HG03103 (cell line): ENCODE results near the gene GMEB1.
"Not testable (repeated sequence)": the region's sequence is repeated elsewhere in the genome, so short reads cannot be mapped to it uniquely, and the experiment has no call there.

Experiments
- ATAC-seq: cut with Tn5 transposase; IDR thresholded peaks from one replicate; pipeline ENCODE4 v1.9.1; 2021; ENCODE audit warnings: low read depth; ENCODE audit not compliant: unreplicated experiment

The GMEB1 gene

DNA sequence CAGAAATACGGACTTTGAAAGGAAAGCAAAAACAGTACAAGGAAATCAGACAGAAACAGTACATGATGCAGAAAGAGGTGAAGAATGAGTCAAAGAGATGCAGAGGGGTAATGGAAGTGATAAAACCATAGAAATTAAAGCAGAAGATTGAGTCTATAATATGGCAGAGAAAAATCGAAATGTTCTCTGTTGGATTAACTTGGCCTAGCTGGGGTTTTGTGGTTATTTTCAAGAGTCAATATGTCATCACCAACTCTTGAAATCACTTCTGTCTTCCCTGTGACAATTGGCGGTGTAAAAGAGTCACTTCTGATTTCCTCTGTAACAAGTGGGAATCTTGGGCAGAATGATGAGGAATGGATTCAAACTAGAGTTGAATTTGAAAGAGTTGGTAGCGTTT lies 75.6 kb downstream of the GMEB1 start:
- no peak for ATAC-seq

DNA sequence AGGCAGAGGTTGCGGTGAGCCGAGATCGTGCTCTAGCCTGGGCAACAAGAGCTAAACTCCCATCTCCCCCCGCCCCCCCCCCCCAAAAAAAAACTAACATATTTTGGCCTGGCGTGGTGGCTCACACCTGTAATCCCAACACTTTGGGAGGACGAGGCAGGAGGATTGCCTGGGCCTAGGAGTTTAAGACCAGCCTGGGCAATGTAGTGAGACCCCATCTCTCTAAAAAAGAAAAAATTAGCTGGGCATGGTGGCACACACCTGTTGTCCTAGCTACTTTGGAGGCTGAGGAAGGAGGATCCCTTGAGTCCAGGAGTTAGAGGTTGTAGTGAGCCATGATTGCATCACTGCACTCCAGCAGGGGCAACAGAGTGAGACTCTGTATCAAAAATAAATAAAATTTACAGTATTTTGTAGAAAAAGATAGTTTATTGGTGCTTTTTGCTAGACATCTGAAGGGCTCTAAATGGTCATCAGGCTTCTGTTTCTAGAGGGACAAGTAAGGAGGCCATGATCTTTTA lies 77.1 kb downstream of the GMEB1 start:
- ATAC-seq: no peak

DNA sequence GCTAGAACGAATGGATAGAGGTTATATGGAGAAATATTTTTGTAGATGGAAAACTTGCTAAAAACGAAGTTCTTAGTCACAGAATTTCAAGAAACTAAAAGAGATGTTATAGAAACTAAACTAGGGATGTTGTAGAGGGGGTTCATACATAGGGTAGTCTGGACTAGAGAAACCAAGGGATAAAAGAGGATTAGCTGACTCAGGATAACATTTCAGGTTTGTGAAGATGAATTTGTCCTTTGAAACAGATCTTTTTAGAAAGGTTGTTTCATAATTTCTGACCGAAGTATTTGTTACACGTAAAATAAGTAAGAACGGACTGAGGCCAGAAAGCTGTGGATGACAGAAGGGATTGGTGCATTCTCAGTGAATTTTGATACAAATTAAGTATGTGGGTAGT lies 81.7 kb downstream of the GMEB1 start:
- no peak for ATAC-seq

DNA sequence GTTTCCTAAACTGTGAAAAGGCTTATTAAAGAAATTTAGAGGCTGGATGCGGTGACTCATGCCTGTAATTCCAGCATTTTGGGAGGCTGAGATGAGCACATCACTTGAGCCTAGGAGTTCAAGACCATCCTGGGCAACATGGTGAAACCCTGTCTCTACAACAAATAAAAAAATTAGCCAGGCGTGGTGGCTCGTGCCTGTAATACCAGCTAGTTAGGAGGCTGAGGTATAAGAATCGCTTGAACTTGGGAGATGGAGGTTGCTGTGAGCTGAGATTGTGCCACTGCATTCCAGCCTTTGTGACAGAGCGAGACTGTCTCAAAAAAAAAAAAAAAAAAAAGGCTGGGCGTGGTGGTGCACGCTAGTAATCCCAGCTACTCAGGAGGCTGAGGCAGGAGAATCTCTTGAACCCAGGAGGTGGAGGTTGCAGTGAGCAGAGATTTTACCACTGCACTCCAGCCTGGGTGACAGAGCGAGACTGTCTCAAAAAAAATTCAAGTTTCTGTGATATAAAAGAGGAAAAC lies 82.2 kb downstream of the GMEB1 start:
- not testable (repeated sequence) for ATAC-seq

DNA sequence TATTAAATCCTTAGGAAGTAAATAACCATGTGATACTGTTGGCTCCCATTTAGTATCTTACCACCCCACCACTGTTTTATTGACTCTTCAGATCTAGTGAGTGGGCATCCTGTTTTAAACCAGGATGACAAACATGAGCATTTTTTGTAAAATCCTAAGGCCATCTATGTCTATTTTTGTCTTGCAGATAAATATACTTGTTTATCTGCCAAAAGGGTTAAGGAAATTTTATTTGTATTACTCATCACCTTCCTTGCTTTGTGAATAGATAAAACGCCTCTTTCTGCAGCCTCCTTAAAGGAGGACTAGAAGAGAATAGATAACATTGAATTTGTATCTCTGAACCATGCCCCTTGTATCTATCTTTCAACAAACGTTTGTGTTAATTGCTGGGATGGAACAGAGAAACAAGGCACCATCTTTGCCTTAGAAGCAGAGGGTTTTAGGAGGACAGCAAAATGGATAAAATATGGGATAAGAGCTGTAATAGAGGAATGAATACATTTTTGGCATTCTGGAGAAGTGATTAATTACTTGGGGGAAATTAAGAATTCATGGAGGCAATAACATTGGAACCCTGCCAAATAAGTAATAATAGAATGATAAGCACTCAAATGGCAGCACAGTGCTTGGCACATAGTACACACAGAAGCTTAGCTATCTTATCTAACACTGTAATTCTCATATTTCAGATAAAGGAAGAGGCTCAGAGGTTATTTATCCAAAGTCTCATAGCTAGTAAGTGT lies 82.9 kb downstream of the GMEB1 start:
- ATAC-seq: no peak

DNA sequence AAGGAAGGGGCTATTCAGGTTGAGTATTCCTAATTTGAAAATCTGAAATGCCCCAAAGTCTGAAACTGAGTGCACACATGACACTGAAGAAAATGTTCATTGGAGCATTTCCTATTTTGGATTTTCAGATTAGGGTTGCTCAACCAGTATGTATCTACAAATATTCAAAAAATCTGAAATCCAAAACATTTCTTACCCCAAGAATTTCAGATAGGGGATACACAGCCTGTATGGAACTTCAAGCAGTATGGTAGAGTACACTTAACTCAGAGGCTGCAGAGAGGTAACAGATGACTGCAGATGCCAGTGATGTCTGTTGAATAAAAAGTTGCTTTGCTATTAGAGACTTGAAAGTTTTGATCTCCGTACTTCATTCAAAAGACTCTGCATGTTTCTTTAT lies 87.1 kb downstream of the GMEB1 start:
- no peak for ATAC-seq

DNA sequence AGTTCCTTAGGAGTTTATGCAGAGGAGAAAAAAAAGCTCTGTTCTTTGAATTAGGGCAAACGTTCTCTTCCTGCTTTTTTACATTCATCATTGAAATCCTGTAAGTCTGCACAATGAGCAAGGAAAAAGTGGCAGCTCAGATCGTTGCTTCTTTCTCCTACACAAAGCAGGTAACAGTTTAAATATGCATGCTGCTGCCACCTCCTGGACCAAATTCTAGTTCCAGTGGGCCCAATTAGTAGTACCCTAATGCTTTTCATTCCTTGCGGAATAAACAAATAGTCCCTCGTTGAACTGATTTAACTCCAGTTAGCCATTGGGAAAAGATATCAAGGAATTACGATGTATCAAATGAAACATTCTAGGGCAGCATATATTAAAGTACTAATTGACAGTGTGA lies 88.3 kb downstream of the GMEB1 start:
- no peak for ATAC-seq

DNA sequence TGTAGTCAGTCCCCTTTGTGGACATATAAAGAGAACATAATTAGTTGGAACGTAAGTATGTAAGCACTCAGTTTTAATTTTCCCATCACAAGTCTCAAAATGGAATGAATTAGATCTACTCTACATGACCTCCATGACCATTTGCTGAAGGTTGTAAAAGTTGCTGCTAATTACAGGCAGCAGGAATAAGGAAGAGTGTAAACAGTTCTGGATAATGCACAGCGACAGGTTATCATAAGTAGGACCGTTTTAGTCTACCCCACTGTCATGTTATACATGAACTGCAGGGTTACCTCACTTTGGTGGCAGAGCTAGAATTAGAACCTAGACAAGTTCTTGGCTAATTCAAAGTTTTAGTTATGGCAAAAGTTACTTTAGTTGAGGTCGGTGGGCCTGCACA lies 89.8 kb downstream of the GMEB1 start:
- no peak for ATAC-seq

DNA sequence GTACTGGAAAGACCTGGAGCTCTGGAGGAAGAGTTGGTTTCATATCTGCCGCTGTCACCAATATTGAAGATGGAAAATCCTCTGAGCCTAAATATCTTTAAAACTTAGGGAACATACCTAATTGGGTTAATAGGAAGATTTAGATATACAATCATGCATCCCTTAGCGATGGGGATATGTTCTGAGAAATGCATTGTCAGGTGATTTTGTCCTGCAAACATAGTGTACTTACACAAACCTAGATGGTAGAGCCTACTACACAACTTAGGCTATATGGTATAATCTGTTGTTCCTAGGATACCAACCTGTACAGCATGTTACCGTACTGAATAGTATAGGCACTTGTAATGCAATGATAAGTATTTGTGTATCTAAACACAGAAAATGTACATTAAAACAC lies 90.7 kb downstream of the GMEB1 start:
- no peak for ATAC-seq

DNA sequence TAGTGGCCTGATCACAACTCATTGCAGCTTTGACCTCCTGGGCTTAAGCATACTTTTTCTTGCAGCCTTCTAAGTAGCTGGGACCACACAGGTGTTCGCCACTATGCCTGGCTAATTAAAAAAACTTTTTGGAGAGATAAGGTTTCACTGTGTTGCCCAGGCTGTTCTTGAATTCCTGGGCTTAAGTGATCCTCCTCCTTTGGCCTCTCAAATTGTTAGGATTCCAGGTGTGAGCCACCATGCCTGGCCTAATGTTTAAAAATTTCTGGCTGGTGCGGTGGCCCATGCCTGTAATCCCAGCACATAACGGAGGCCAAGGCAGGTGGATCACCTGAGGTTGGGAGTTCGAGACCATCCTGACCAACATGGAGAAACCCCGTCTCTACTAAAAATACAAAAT lies 92.6 kb downstream of the GMEB1 start:
- no peak for ATAC-seq

DNA sequence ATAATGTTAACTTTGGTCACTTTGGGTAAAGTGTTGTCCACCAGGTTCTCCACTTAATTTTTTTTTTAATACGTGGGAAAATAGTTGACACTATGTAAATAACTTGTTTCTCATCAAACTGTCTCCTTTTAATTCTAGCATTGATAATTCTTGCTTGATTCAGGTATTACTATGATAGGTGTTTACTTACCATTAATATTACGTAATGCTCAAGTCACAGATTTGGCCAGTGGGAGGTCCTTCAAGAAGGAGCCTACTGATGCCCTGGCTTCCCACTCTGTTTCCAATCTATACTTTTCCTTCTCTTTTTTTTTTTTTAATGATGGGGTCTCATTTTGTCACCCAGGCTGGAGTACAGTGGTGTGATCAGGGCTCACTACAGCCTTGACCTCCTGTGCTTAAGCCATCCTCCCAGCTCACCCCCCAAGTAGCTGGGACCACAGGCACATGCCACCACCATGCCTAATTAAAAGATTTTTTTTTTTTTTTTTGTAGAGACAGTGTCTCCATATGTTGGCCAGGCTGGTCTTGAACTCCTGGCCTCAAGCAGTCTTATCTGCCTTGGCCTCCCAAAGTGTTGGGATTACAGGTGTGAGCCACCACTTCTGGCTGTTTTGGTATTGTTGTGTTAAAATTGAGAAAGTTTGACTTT lies 98.1 kb downstream of the GMEB1 start:
- ATAC-seq: no peak
